GM20000 (cell line): ENCODE results near the gene MYH14.

Experiments used
- DNase-seq: peaks from one replicate; pipeline ENCODE4 v3.0.0; 2012; ENCODE audit warnings: low spot score
- TF ChIP-seq, protein P1 (sequence below): IDR thresholded peaks from 2 replicates; pipeline ENCODE4 v1.5.1; 2012; ENCODE audit warnings: mild to moderate bottlenecking, control low read depth; ENCODE audit errors: extremely low read depth, missing control alignments

Gene MYH14

DNA sequence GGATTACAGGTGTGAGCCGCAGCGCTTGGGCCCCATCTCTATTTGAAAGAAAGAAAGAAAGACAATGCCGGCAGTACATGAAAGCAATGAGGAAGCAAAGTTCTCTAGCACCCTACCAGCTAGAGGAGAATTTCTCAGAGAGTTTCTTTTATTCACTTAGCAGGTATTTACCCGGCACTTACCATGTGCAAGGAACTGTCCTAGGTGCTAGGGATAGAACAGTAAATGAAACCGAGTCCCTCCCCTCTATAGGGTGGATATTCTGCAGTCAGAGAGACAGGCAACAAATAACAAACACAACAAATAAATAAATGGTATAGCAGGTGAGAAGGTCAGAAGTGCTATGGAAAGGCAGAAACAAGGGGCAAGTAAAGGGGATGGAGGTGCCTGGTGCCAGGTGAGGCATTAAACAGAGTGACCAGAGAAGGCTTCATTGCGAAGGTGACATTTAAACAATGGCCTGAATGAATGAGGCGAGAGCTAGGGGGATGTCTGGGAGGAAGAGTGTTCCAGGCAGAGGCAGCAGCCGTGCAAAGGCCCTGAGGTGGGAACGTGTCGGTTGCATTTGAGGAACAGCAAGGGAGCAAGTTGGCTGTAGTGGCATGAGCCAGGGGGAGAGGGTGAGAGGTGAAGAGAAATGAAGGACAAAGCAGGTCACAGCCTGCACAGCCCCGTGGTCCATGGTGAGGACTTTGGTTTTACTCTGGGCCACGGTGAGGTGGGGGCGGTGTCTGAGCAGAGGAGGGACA lies 10.8 kb upstream of the MYH14 start:
- no peak for DNase-seq
- TF ChIP-seq, protein P1, sequence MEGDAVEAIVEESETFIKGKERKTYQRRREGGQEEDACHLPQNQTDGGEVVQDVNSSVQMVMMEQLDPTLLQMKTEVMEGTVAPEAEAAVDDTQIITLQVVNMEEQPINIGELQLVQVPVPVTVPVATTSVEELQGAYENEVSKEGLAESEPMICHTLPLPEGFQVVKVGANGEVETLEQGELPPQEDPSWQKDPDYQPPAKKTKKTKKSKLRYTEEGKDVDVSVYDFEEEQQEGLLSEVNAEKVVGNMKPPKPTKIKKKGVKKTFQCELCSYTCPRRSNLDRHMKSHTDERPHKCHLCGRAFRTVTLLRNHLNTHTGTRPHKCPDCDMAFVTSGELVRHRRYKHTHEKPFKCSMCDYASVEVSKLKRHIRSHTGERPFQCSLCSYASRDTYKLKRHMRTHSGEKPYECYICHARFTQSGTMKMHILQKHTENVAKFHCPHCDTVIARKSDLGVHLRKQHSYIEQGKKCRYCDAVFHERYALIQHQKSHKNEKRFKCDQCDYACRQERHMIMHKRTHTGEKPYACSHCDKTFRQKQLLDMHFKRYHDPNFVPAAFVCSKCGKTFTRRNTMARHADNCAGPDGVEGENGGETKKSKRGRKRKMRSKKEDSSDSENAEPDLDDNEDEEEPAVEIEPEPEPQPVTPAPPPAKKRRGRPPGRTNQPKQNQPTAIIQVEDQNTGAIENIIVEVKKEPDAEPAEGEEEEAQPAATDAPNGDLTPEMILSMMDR = no peak

GRCh38 chr19:50195224-50195623 lies 8.2 kb upstream of the MYH14 start:
- TF ChIP-seq, protein P1 = no peak
- no peak for DNase-seq

DNA sequence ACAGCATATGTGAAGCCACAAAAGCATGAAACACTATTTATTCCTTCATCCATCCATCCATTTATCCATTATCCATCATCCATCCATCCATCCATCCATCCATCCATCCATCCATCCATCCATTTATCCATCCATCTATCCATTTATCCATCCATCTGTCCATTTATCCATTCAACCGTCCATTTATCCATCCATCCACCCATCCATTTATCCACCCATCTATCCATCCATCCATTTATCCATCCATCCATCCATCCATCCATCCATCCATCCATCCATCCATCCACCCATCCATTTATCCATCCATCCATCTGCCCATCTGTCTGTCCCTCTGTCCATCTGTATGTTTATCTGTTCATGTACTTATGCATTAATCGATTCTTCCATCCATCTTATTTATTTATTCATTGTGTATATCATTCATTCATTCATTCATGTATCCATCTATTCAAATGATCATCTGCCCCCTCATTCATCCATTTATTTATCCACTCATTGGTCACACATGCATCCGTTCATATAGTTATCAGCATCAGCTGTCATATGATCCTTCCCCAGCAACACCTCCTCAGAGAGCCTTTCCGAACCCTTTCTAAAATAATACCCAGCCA lies 7.0 kb upstream of the MYH14 start:
- no peak for DNase-seq
- TF ChIP-seq, protein P1 = no peak

DNA sequence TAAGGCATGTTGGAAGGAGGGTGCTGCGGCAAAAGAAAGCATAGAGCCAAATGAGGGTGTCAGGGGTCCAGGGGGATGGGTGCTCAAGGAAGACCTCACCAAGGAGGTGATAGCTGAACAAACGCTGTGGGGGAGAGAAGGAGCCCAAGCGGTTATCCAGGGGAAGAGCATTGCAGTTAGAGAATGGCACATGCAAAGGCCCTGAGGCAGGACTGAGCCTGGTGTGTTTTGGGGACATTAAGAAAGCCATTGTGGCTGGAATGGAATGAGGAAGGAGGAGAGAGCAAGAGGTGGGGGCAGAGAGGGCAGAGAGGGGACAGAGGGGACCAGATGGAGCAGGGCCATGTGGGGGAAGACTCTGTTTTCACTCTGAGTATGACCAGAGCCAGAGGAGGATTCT lies 6.1 kb upstream of the MYH14 start:
- DNase-seq = no peak
- TF ChIP-seq, protein P1 = no peak

DNA sequence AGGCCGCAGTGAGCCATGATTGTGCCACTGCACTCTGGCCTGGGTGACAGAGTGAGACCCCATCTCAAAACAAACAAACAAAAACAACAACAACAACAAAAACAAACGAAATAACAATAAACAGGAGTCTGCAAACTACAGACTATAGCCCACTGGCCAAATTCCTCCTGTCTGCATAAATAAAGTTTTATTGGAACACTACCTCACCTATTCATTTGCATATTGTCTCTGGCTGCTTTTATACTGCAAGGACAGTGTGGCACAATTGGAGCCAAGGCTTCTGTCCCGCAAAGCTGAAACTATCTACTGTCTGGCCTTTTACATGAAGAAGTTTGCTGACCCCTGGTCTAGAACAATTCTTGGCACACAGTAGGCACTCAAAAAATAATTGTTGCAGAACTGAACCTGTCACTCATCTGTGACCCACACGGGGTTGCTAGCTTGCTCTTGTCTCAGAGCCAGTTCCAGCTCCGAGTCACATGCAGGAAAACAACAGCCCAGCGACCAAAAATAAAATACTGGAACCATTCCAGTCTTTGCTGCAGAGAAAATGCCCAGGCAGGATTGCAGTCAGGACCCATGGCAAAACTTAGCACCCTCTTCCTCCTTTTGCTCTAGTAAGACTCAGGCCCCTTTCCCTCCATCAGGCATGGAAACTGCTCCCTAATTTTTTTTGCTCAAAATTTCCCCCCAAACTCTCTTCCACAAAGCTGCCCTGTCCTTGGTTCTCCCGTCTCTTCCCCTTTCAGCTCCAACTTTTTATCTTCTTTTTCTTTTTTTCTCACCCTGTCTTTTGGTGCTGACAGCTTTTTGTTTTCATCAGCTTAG lies 4.8 kb upstream of the MYH14 start:
- TF ChIP-seq, protein P1 = no peak
- DNase-seq = no peak

DNA sequence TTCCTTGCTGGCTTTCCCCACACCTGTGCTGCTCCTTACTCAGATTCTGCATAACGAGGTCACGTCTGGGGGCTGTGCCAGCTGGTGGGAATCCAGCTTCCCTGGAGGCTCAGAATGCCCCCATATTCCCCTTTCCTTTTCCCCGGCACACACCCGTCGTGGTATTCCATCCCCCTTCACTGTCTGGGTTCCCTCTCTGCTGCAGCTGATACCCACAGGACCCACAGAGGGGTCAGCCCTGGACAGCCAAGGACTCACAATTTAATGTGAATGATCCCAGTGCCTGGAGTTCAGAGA lies 4.2 kb upstream of the MYH14 start:
- TF ChIP-seq, protein P1 = no peak
- no peak for DNase-seq

DNA sequence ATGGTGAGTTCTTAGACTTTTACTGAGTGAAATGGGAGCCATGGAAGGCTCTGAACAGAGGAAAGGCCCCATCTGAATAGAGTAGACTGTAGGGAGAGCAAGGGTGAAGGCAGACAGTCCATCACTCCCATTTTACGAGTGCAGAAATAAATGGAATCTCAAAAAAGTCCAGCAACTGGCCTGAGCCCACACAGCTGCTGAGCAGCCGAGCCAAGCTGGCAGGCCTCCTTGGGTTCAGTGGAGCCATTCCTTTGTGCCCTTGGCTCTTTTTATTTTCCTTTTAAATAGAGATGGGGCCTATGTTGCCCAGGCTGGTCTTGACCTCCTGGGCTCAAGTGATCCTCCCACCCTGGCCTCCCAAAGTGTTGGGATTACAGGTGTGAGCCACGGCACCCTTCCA lies 1.0 kb upstream of the MYH14 start:
- no peak for DNase-seq
- TF ChIP-seq, protein P1 = no peak
